22Rv1 (cell line): ENCODE data around the gene TCF12.

ENCODE experiments used
- H3K27ac ChIP-seq: fragments of 450-650 bp; 2 replicates; pipeline ENCODE4 v1.5.1; 2017
- ZFX ChIP-seq: fragments of 450-650 bp; IDR thresholded peaks from 2 replicates; pipeline ENCODE4 v1.6.1; 2017; ENCODE audit warnings: antibody characterized with exemption, borderline replicate concordance
- TF ChIP-seq, protein P1 (sequence below): fragments of 450-650 bp; IDR thresholded peaks from 2 replicates; pipeline ENCODE4 v1.5.1; 2017; ENCODE audit warnings: mild to moderate bottlenecking

Gene TCF12

DNA sequence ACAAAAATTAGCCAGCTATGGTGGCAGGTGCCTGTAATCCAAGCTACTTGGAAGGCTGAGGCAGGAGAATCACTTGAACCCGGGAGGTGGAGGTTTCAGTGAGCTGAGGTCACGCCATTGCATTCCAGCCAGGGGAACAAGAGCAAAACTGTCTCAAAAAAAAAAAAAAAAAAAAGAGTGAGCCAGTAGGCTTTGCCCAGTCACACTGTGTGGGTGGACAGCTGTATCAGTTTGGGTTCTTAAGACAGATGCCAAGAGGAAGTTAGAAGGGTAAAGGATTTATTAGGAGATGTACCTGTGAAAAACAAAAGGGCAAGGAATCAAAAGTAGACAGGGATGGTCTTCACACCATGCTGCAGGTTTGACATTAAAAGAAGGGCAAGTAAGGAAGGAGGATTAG is 371.7 kb downstream of the TCF12 start:
- TF ChIP-seq ZFX = no peak
- TF ChIP-seq, protein P1, sequence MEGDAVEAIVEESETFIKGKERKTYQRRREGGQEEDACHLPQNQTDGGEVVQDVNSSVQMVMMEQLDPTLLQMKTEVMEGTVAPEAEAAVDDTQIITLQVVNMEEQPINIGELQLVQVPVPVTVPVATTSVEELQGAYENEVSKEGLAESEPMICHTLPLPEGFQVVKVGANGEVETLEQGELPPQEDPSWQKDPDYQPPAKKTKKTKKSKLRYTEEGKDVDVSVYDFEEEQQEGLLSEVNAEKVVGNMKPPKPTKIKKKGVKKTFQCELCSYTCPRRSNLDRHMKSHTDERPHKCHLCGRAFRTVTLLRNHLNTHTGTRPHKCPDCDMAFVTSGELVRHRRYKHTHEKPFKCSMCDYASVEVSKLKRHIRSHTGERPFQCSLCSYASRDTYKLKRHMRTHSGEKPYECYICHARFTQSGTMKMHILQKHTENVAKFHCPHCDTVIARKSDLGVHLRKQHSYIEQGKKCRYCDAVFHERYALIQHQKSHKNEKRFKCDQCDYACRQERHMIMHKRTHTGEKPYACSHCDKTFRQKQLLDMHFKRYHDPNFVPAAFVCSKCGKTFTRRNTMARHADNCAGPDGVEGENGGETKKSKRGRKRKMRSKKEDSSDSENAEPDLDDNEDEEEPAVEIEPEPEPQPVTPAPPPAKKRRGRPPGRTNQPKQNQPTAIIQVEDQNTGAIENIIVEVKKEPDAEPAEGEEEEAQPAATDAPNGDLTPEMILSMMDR = no peak

GRCh38 chr15:57290826-57291225 is 372.4 kb downstream of the TCF12 start:
- H3K27ac ChIP-seq = no peak overlapping the region
- TF ChIP-seq, protein P1 = no peak
- TF ChIP-seq ZFX = no peak

More for the DNA sequence above, 371.7 kb downstream of the TCF12 start:
- no peak overlapping the region for H3K27ac ChIP-seq

DNA sequence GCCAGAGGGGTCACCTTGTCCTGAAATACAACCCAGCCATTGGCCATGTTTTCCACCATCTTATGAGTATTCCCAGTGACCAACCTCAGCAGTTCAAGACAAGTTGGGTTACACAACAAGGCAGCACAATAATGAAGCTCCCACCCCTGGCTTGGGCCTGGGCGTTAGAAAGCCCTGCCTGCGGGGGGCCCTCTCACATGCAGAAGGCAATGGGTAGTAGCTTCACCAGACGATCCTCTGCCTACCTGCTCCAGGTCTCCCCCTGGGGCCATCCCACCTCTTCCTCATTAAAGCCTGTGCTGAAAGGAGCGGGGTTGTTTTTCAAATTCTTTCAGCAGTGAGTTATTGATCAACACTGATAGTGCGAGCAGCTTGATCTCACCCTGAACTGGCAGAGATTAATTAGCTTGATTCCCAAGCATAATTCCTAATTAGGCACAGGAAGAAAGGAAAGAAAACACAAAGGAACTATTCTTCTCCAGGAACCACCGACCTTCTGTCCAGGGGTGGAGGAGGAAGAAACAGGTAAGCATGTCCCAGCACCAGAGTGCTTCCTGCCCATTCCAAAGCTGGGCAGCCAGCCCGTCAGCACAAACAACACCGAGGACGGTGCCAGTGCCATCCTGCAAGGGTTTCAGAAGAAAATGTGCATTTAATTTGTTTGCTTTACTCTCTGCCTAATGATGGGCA is 378.2 kb downstream of the TCF12 start:
- no peak for TF ChIP-seq ZFX
- TF ChIP-seq, protein P1 = no peak
- no peak overlapping the region for H3K27ac ChIP-seq

DNA sequence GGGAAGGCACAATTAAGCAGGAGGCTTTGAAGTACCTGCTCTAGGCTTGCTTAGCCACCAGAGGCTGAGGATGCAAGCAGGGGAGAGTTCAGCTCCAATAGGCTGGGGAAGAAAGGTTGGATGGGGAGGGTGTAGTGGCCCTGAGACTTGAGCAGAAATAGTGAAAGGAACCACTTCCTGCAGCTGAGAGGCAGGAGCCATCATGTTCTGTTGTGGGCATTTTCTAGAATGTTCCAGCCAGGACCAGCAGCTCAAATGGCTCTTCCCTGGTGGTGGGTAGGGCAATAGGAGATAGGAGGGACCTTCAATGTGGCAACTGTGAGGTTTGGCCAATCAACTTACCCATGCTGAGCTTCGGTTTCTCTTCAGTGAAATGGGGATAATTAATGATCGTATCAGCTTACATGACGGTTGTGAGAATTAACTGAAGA is 378.7 kb downstream of the TCF12 start:
- no peak for TF ChIP-seq ZFX
- no peak overlapping the region for H3K27ac ChIP-seq

GRCh38 chr15:57297630-57298029 is 379.2 kb downstream of the TCF12 start:
- TF ChIP-seq ZFX = no peak
- TF ChIP-seq, protein P1 = no peak
- H3K27ac ChIP-seq = no peak overlapping the region

- TF ChIP-seq, protein P1 = no peak
- TF ChIP-seq ZFX = no peak
These were observed 379.8 kb downstream of the TCF12 start for GRCh38 chr15:57298204-57298603.

GRCh38 chr15:57298843-57299550 is 380.6 kb downstream of the TCF12 start:
- no peak for TF ChIP-seq ZFX
- TF ChIP-seq, protein P1 = no peak

More at GRCh38 chr15:57298204-57298603, 379.8 kb downstream of the TCF12 start:
- no peak overlapping the region for H3K27ac ChIP-seq

More at GRCh38 chr15:57298843-57299550, 380.6 kb downstream of the TCF12 start:
- H3K27ac ChIP-seq = no peak overlapping the region
